ENCODE results near the gene CCDC180.
"Not testable (repeated sequence)": the region's sequence is repeated elsewhere in the genome, so short reads cannot be mapped to it uniquely, and the experiment has no call there.

CCDC180 gene

GRCh38 chr9:97311798-97312500, 4.5 kb downstream of the CCDC180 start:
- DNase-seq (ENCODE audit: low read depth) = no peak

GRCh38 chr9:97312556-97312955, 5.1 kb downstream of the CCDC180 start:
- no peak for DNase-seq (ENCODE audit: low read depth)

- DNase-seq (ENCODE audit: low read depth) = no peak
Measured at GRCh38 chr9:97313243-97313642, 5.8 kb downstream of the CCDC180 start.

- no peak for DNase-seq (ENCODE audit: low read depth)
Measured at GRCh38 chr9:97313746-97314145, 6.3 kb downstream of the CCDC180 start.

GRCh38 chr9:97314503-97314902, 7.0 kb downstream of the CCDC180 start:
- no peak for DNase-seq (ENCODE audit: low read depth)

- no peak for DNase-seq (ENCODE audit: low read depth)
Measured at GRCh38 chr9:97315550-97315949, 8.1 kb downstream of the CCDC180 start.

GRCh38 chr9:97316904-97317303, 9.4 kb downstream of the CCDC180 start:
- DNase-seq (ENCODE audit: low read depth) = no peak

GRCh38 chr9:97318433-97318832, 11.0 kb downstream of the CCDC180 start:
- DNase-seq (ENCODE audit: low read depth) = no peak

- no peak for DNase-seq (ENCODE audit: low read depth)
Measured at GRCh38 chr9:97319395-97319794, 11.9 kb downstream of the CCDC180 start.

- no peak for DNase-seq (ENCODE audit: low read depth)
Measured at GRCh38 chr9:97320080-97320642, 12.7 kb downstream of the CCDC180 start.

- no peak for DNase-seq (ENCODE audit: low read depth)
Measured at GRCh38 chr9:97321251-97321650, 13.8 kb downstream of the CCDC180 start.

- no peak for DNase-seq (ENCODE audit: low read depth)
Measured at GRCh38 chr9:97321691-97322090, 14.2 kb downstream of the CCDC180 start.

GRCh38 chr9:97322105-97322504, 14.6 kb downstream of the CCDC180 start:
- DNase-seq (ENCODE audit: low read depth) = no peak

- DNase-seq (ENCODE audit: low read depth) = no peak
Measured at GRCh38 chr9:97324954-97325353, 17.5 kb downstream of the CCDC180 start.

- no peak for DNase-seq (ENCODE audit: low read depth)
Measured at GRCh38 chr9:97327562-97327961, 20.1 kb downstream of the CCDC180 start.

GRCh38 chr9:97332993-97333392, 25.5 kb downstream of the CCDC180 start:
- DNase-seq (ENCODE audit: low read depth) = no peak

GRCh38 chr9:97335622-97336021, 28.2 kb downstream of the CCDC180 start:
- not testable (repeated sequence) for DNase-seq (ENCODE audit: low read depth)

GRCh38 chr9:97348871-97349270, 41.4 kb downstream of the CCDC180 start:
- DNase-seq (ENCODE audit: low read depth) = no peak

GRCh38 chr9:97349400-97349799, 41.9 kb downstream of the CCDC180 start:
- DNase-seq (ENCODE audit: low read depth) = no peak

- DNase-seq (ENCODE audit: low read depth) = no peak
Measured at GRCh38 chr9:97354637-97355036, 47.2 kb downstream of the CCDC180 start.

- no peak for DNase-seq (ENCODE audit: low read depth)
Measured at GRCh38 chr9:97357056-97357455, 49.6 kb downstream of the CCDC180 start.
